K562 (cell line): ENCODE measurements around the gene RNF227. TPM values are rescaled to one million over a fixed set of nuclear protein-coding genes. Genes with fewer than 3 reads are reported as not detected.
A peak's percentile ranks its signal among the peaks of the same experiment; 100 is the strongest.

Experiments used
- AFF1 ChIP-seq, 2 experiments: fragments of 450-650 bp; IDR thresholded peaks; 2 replicates each; pipeline ENCODE4 v1.6.1; 2018; ENCODE audit warnings: mild to moderate bottlenecking in 2 of 2, low read depth in 1 of 2; ENCODE audit not compliant: partially characterized antibody in 2 of 2
- BCL6 ChIP-seq: fragments of 250-450 bp; sonication (Bioruptor Pico); IDR thresholded peaks from 2 replicates; pipeline ENCODE4 v1.4.0; 2020
- CHCHD3 ChIP-seq: fragments of 250-450 bp; sonication (Bioruptor Pico); IDR thresholded peaks from 2 replicates; pipeline ENCODE4 v2.1.2; 2022; ENCODE audit warnings: mild to moderate bottlenecking
- FOSL1 ChIP-seq: fragments of 200-800 bp; sonication (Bioruptor generic); conservative IDR thresholded peaks from 2 replicates; pipeline ENCODE4 v1.6.1; 2016; ENCODE audit warnings: missing genetic modification characterization, missing compliant biosample characterization
- GTF2E2 ChIP-seq: fragments of 200-800 bp; sonication (Bioruptor generic); IDR thresholded peaks from 2 replicates; pipeline ENCODE4 v1.6.1; 2016; ENCODE audit warnings: missing genetic modification characterization, missing compliant biosample characterization
- KDM1A ChIP-seq, 2 experiments: fragments of 450-650 bp; IDR thresholded peaks; 2 replicates each; pipeline ENCODE4 v1.6.1; 2016; ENCODE audit warnings: mild to moderate bottlenecking in 2 of 2
- NFRKB ChIP-seq: fragments of 450-650 bp; IDR thresholded peaks from 2 replicates; pipeline ENCODE4 v1.6.1; 2016; ENCODE audit warnings: low read depth
- RAD51 ChIP-seq: fragments of 450-650 bp; IDR thresholded peaks from 2 replicates; pipeline ENCODE4 v1.7.1; 2016; ENCODE audit warnings: low read depth, mild to moderate bottlenecking, borderline replicate concordance
- TBP ChIP-seq: optimal IDR thresholded peaks from 2 replicates; pipeline ENCODE3; 2011; ENCODE audit warnings: low read depth, low read length, improper control_type of control experiment
- TRIM24 ChIP-seq, 2 experiments: fragments of 450-650 bp; IDR thresholded peaks; 2 replicates each; pipeline ENCODE4 v1.6.1; 2016
- ZNF263 ChIP-seq: sonication (generic); formaldehyde crosslinking; IDR thresholded peaks from 2 replicates; pipeline ENCODE4 v1.8.0; 2022; ENCODE audit warnings: mild to moderate bottlenecking, missing genetic modification reagents, borderline replicate concordance
- ZNF644 ChIP-seq: fragments of 200-800 bp; sonication (Bioruptor generic); IDR thresholded peaks from 2 replicates; pipeline ENCODE4 v1.6.1; 2016; ENCODE audit warnings: low read depth, missing genetic modification characterization, missing compliant biosample characterization
- polyA plus RNA-seq, 8 experiments: library from polyadenylated mRNA; depleted of rRNA in 4 of 8; stranded (reverse) in 5 of 8; unstranded in 3 of 8; fragments of >200 nt; fragmentation: Nextera tagmentation in 2 of 8; fragmentation: Illumina TruSeq in 1 of 8; extraction: Ambion mirVana in 2 of 8; extraction: Trizol in 1 of 8; gene quantifications; 2 replicates each; pipeline versions ENCODE4 v1.2.1 to v1.2.3, GENCODE V29; 2011 to 2014; ENCODE audit warnings: inconsistent platforms in 1 of 8, missing spikeins in 1 of 8
- total RNA-seq, 7 experiments: library from RNA; depleted of rRNA in 6 of 7; stranded (reverse); fragments of >200 nt in 6 of 7; fragmentation: Illumina TruSeq in 2 of 7; extraction: Trizol in 2 of 7; gene quantifications; 2 replicates each; pipeline versions ENCODE4 v1.2.1 to v1.2.3, GENCODE V29; 2011 to 2021; ENCODE audit warnings: low replicate concordance in 1 of 7
- TF ChIP-seq, protein P1 (sequence below): fragments of 250-450 bp; sonication (Bioruptor Pico); IDR thresholded peaks from 2 replicates; pipeline ENCODE4 v1.4.0; 2020; ENCODE audit warnings: mild to moderate bottlenecking, moderate library complexity
- TF ChIP-seq, protein P2 (sequence below), 3 experiments: IDR thresholded peaks in 2 of 3; conservative IDR thresholded peaks in 1 of 3; 2 replicates each; pipeline ENCODE4 v1.5.1; 2011 to 2012; ENCODE audit warnings: low read length in 3 of 3, mild to moderate bottlenecking in 3 of 3, control low read depth in 2 of 3, improper control_type of control experiment in 1 of 3, inconsistent platforms in 1 of 3, low read depth in 1 of 3, mixed read lengths in 1 of 3, moderate library complexity in 1 of 3; ENCODE audit not compliant: insufficient read depth in 2 of 3

RNF227 gene
- total and polyA plus RNA-seq, 9 of the 15 experiments (the other 6 are each of a cell fraction or from before 2014, with no cell fraction given), result 1.1 to 6.7 (median 2.3) TPM

DNA sequence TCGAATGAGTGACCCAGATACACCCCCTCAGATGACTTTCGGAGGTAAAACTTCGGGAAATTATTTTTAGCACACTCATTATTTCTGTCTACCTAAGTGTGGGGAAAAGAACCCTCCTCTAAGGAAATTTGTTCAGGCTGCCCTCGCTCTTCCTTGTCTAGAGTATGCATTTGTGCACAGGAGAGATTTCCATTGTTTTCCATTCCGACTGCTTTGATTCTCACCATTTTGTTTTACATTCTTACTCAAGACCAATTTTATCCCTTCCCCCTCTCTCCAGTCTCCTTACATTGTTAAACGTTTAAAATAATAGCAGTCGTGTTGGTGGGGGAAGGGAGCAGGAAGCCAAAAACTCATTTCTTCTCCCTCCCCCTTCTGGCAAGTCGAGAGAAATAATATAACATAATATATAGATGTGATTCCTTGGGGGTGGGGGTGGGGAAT, 29.0 kb downstream of the RNF227 start (continued):
- TF ChIP-seq AFF1 (IDR thresholded peaks at IDR 0.05; ENCODE audit: low read depth in 1 of 2, partially characterized antibody in 2 of 2) (peak in 1 of 2 experiments; percentile 50), FOSL1 (tag) (0 out of 2 replicates have a peak, but pooled peaks have one; percentile 22), RAD51 (no peak), ZNF644 (tag) (0 out of 2 replicates have a peak, but pooled peaks have one; percentile 57), GTF2E2 (peak; percentile 58; the same call in 1 of the 2 replicates), KDM1A (IDR thresholded peaks at IDR 0.05) (0 out of 4 replicates have a peak, but pooled peaks of 1 of the 2 experiments have one; percentile 10), BCL6 (CRISPR knock-in tag) (no peak), ZNF263 (CRISPR knock-in tag) (no peak), NFRKB (peak; percentile 44; the same call in 1 of the 2 replicates), TBP (peak; percentile 44), CHCHD3 (CRISPR knock-in tag) (no peak), TRIM24 (IDR thresholded peaks at IDR 0.05) (0 out of 4 replicates have a peak, but pooled peaks of 1 of the 2 experiments have one; percentile 23)
- TF ChIP-seq, protein P1, sequence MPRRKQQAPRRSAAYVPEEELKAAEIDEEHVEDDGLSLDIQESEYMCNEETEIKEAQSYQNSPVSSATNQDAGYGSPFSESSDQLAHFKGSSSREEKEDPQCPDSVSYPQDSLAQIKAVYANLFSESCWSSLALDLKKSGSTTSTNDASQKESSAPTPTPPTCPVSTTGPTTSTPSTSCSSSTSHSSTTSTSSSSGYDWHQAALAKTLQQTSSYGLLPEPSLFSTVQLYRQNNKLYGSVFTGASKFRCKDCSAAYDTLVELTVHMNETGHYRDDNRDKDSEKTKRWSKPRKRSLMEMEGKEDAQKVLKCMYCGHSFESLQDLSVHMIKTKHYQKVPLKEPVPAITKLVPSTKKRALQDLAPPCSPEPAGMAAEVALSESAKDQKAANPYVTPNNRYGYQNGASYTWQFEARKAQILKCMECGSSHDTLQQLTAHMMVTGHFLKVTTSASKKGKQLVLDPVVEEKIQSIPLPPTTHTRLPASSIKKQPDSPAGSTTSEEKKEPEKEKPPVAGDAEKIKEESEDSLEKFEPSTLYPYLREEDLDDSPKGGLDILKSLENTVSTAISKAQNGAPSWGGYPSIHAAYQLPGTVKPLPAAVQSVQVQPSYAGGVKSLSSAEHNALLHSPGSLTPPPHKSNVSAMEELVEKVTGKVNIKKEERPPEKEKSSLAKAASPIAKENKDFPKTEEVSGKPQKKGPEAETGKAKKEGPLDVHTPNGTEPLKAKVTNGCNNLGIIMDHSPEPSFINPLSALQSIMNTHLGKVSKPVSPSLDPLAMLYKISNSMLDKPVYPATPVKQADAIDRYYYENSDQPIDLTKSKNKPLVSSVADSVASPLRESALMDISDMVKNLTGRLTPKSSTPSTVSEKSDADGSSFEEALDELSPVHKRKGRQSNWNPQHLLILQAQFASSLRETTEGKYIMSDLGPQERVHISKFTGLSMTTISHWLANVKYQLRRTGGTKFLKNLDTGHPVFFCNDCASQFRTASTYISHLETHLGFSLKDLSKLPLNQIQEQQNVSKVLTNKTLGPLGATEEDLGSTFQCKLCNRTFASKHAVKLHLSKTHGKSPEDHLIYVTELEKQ (CRISPR knock-in tag), result no peak
- TF ChIP-seq, protein P2, sequence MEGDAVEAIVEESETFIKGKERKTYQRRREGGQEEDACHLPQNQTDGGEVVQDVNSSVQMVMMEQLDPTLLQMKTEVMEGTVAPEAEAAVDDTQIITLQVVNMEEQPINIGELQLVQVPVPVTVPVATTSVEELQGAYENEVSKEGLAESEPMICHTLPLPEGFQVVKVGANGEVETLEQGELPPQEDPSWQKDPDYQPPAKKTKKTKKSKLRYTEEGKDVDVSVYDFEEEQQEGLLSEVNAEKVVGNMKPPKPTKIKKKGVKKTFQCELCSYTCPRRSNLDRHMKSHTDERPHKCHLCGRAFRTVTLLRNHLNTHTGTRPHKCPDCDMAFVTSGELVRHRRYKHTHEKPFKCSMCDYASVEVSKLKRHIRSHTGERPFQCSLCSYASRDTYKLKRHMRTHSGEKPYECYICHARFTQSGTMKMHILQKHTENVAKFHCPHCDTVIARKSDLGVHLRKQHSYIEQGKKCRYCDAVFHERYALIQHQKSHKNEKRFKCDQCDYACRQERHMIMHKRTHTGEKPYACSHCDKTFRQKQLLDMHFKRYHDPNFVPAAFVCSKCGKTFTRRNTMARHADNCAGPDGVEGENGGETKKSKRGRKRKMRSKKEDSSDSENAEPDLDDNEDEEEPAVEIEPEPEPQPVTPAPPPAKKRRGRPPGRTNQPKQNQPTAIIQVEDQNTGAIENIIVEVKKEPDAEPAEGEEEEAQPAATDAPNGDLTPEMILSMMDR (IDR thresholded peaks at IDR 0.05 in 2 of 3, conservative IDR thresholded peaks at IDR 0.05 in 1 of 3; ENCODE audit: insufficient read depth in 2 of 3, low read depth in 1 of 3, low read length in 3 of 3), result 0 out of 6 replicates have a peak, but pooled peaks of 1 of the 3 experiments have one; percentile 1
- TF ChIP-seq, all 486 proteins: peak for 11
